NCI-H2196 (cell line): Measurements from ENCODE around the gene RTN1.

Source experiments
- DNase-seq: peaks from one replicate; lab custom pipeline; 2025; ENCODE audit not compliant: unreplicated experiment; lab: John Stamatoyannopoulos, UW

Gene RTN1

GRCh38 chr14:59852350-59852749 lies 18.2 kb downstream of the RTN1 start:
- DNase-seq = no peak

- no peak for DNase-seq
Observed at GRCh38 chr14:59850458-59850857, 20.1 kb downstream of the RTN1 start.

- DNase-seq = no peak
Observed at GRCh38 chr14:59849411-59850130, 21.0 kb downstream of the RTN1 start.

GRCh38 chr14:59848671-59849070 lies 21.9 kb downstream of the RTN1 start:
- DNase-seq = no peak

GRCh38 chr14:59847711-59848110 lies 22.9 kb downstream of the RTN1 start:
- DNase-seq = no peak

GRCh38 chr14:59846595-59846994 lies 24.0 kb downstream of the RTN1 start:
- no peak for DNase-seq

GRCh38 chr14:59845245-59845644 lies 25.3 kb downstream of the RTN1 start:
- no peak for DNase-seq

GRCh38 chr14:59844186-59844812 lies 26.3 kb downstream of the RTN1 start:
- DNase-seq = no peak

GRCh38 chr14:59836116-59836515 lies 34.5 kb downstream of the RTN1 start:
- no peak for DNase-seq

GRCh38 chr14:59832653-59833294 lies 37.8 kb downstream of the RTN1 start:
- no peak for DNase-seq

- DNase-seq = no peak
Observed at GRCh38 chr14:59831121-59831730, 39.4 kb downstream of the RTN1 start.

- no peak for DNase-seq
Observed at GRCh38 chr14:59830338-59830734, 40.2 kb downstream of the RTN1 start.

- no peak for DNase-seq
Observed at GRCh38 chr14:59829469-59830337, 40.9 kb downstream of the RTN1 start.

- no peak for DNase-seq
Observed at GRCh38 chr14:59828276-59828675, 42.3 kb downstream of the RTN1 start.

- no peak for DNase-seq
Observed at GRCh38 chr14:59827401-59827800, 43.2 kb downstream of the RTN1 start.

- DNase-seq = no peak
Observed at GRCh38 chr14:59826150-59826549, 44.4 kb downstream of the RTN1 start.

- DNase-seq = no peak
Observed at GRCh38 chr14:59823179-59823578, 47.4 kb downstream of the RTN1 start.

GRCh38 chr14:59819446-59820088 lies 51.0 kb downstream of the RTN1 start:
- no peak for DNase-seq

- no peak for DNase-seq
Observed at GRCh38 chr14:59816941-59817340, 53.6 kb downstream of the RTN1 start.

- no peak for DNase-seq
Observed at GRCh38 chr14:59814988-59815387, 55.6 kb downstream of the RTN1 start.
